HG02759 (cell line): Measurements from ENCODE around the gene VIM.
"Not testable (repeated sequence)": the region's sequence is repeated elsewhere in the genome, so short reads cannot be mapped to it uniquely, and the experiment has no call there.

Experiments used
- ATAC-seq: cut with Tn5 transposase; IDR thresholded peaks from one replicate; pipeline ENCODE4 v1.9.1; 2021; ENCODE audit warnings: mild to moderate bottlenecking, moderate library complexity; ENCODE audit not compliant: unreplicated experiment

Gene VIM

GRCh38 chr10:17255512-17255911, 27.5 kb downstream of the VIM start:
- no peak for ATAC-seq

- ATAC-seq, result no peak
These were observed 28.0 kb downstream of the VIM start for GRCh38 chr10:17256051-17256450.

- no peak for ATAC-seq
These were observed 28.6 kb downstream of the VIM start for GRCh38 chr10:17256627-17257026.

GRCh38 chr10:17257466-17258321, 29.7 kb downstream of the VIM start:
- peak; percentile 85 for ATAC-seq

DNA sequence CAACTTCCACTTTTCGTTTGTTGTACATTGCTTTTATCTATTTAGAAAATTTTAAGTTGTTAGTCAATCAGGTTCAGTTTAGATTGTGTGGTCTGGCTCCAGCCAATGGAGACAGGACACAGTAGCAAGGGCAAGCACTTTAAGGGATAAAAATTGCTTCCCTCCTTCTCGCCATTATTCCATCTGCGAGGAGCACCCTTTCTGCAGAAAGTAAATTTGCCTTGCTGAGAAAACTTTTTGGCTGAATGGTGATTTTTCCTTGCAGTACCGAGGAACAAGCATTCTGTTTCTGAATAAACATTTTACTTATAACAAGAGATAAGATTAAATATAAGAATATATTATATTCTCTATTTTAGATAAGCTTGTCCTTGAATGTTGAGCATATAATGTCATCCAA, 34.5 kb downstream of the VIM start:
- ATAC-seq, result no peak

DNA sequence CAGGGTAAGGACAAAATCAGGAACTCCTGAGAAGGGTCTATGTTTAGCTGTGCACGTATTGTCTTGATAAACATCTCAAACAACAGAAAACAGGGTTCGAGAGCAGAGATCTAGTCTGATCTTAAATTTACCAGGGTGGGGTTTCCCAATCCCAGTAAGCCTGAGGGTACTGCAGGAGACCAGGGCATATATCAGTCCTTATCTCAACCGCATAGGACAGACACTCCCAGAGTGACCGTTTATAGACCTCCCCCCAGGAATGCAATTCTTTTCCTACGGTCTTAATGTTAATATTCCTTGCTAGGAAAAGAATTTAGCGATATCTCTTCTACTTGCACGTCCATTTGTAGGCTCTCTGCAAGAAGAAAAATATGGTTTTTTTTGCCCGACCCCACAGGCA, 35.5 kb downstream of the VIM start:
- no peak for ATAC-seq

GRCh38 chr10:17265468-17265867, 37.4 kb downstream of the VIM start:
- no peak for ATAC-seq

DNA sequence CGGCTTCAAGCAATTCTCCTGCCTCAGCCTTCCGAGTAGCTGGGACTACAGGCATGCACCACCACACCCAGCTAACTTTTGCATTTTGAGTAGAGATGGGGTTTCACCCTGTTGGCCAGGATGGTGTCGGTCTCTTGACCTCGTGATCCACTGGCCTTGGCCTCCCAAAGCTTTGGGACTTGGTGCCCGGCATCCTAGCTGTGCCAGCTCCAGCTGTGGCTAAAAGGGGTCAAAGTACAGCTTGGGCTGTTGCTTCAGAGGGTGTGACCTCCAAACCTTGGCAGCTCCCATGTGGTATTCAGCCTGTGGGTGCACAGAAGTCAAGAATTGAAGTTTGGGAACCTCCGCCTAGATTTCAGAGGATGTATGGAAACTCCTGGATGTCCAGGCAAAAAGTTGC, 38.5 kb downstream of the VIM start:
- ATAC-seq, result not testable (repeated sequence)

DNA sequence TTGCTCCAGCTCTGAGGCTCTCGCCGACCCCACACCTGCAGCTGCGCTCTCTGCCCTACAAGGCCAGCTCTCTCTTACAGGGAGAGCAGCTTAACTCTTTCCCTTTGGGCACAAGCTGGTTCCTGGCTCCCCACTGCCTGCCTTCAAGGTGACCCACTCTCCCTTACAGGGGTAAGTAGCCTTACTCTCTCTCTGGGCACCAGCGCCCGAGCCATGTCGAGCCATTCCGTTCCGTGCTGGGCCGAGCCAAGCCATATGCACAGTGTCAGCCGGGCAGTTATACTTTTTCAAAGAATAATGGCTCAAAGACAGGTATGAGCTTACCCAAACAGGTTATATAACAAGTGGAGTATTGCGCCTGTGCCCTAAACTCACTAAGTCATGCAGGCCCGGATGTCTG, 44.6 kb downstream of the VIM start:
- ATAC-seq, result no peak

- no peak for ATAC-seq
These were observed 45.4 kb downstream of the VIM start for GRCh38 chr10:17273403-17273802.

- ATAC-seq, result no peak
These were observed 48.8 kb downstream of the VIM start for GRCh38 chr10:17276756-17277424.

- no peak for ATAC-seq
These were observed 50.7 kb downstream of the VIM start for GRCh38 chr10:17278607-17279240.

- ATAC-seq, result no peak
These were observed 54.3 kb downstream of the VIM start for GRCh38 chr10:17282311-17282710.

- ATAC-seq, result no peak
These were observed 58.8 kb downstream of the VIM start for GRCh38 chr10:17286562-17287550.
